Endothelial cell of umbilical vein (primary cell): Measurements from ENCODE around the gene FYCO1. TPM values are rescaled to one million over a fixed set of nuclear protein-coding genes. Genes with fewer than 3 reads are reported as not detected.

Source experiments
- BruUV-seq: library from RNA; stranded (reverse); fragments of 400-500 nt; replicated peaks from 2 replicates; lab custom pipeline; 2021; lab: Mats Ljungman, UMichigan
- CTCF ChIA-PET: fragments of 300-600, 350-600 bp; sonication (Branson Sonifier 250); formaldehyde crosslinking; loops from one replicate; lab custom pipeline; 2021; ENCODE audit warnings: antibody characterized with exemption, inconsistent platforms; lab: Charles Lee
- POLR2A ChIA-PET: fragments of 300-600, 350-600 bp; sonication (Branson Sonifier 250); formaldehyde crosslinking; loops from one replicate; lab custom pipeline; 2021; ENCODE audit warnings: antibody characterized with exemption, inconsistent platforms; lab: Charles Lee
- DNase-seq: peaks from one replicate; pipeline ENCODE4 v3.0.0-alpha.2; 2011; ENCODE audit warnings: low read depth, low spot score
- FAIRE-seq: peaks from 2 replicates; lab custom pipeline; 2011; peaks lifted over from hg19 to GRCh38; lab: Jason Lieb, UNC
- H2AFZ ChIP-seq: 2 replicates; pipeline ENCODE4 v1.6.0; 2012; ENCODE audit warnings: low read depth, low read length, control low read depth, inconsistent platforms
- H3K27ac ChIP-seq: 2 replicates; pipeline ENCODE4 v1.5.1; 2011; ENCODE audit warnings: low read depth, mild to moderate bottlenecking, control low read depth, low read length, moderate library complexity; ENCODE audit not compliant: insufficient read depth
- H3K27me3 ChIP-seq, 2 experiments: 2 replicates each; pipeline versions ENCODE4 v1.6.0 to v1.6.1; 2011; ENCODE audit warnings: low read length in 2 of 2, mixed read lengths in 1 of 2; ENCODE audit not compliant: control insufficient read depth in 2 of 2, insufficient read depth in 2 of 2
- H3K36me3 ChIP-seq, 2 experiments: 2 replicates in 1 of 2; 3 replicates in 1 of 2; pipeline ENCODE4 v1.5.1; 2011; ENCODE audit warnings: low read length in 2 of 2, mild to moderate bottlenecking in 1 of 2, moderate library complexity in 1 of 2; ENCODE audit not compliant: control insufficient read depth in 2 of 2, insufficient read depth in 2 of 2; ENCODE audit errors: extremely low read depth in 1 of 2
- H3K4me1 ChIP-seq: 3 replicates; pipeline ENCODE4 v1.5.1; 2011; ENCODE audit warnings: mild to moderate bottlenecking, low read length; ENCODE audit not compliant: control insufficient read depth, insufficient read depth; ENCODE audit errors: extremely low read depth
- H3K4me2 ChIP-seq: 2 replicates; pipeline ENCODE4 v1.6.1; 2011; ENCODE audit warnings: low read length, control low read depth, mixed read lengths; ENCODE audit not compliant: insufficient read depth
- H3K4me3 ChIP-seq, 3 experiments: fragments of 200-600 bp in 1 of 3; sonication (generic), shearing (Covaris generic) in 1 of 3; replicated peaks in 1 of 3; 2 replicates each; pipeline ENCODE4 v1.5.1; 2011 to 2016; ENCODE audit warnings: control low read depth in 3 of 3, low read length in 3 of 3, mild to moderate bottlenecking in 2 of 3, inconsistent platforms in 1 of 3, low read depth in 1 of 3, moderate library complexity in 1 of 3; ENCODE audit not compliant: insufficient read depth in 1 of 3
- H3K79me2 ChIP-seq: 2 replicates; pipeline ENCODE4 v1.6.0; 2012; ENCODE audit warnings: low read length, inconsistent platforms; ENCODE audit not compliant: control insufficient read depth, insufficient read depth
- H3K9ac ChIP-seq: replicated peaks from 2 replicates; pipeline ENCODE3; 2011; ENCODE audit warnings: low read length, control low read depth; ENCODE audit not compliant: insufficient read depth; ENCODE audit errors: extremely low read depth
- H3K9me1 ChIP-seq: replicated peaks from 3 replicates; pipeline ENCODE4 v1.6.0; 2011; ENCODE audit warnings: mild to moderate bottlenecking, low read length; ENCODE audit not compliant: control insufficient read depth, insufficient read depth; ENCODE audit errors: extremely low read depth
- H3K9me3 ChIP-seq: replicated peaks from 2 replicates; pipeline ENCODE4 v1.5.1; 2012; ENCODE audit warnings: low read length, inconsistent platforms; ENCODE audit not compliant: control insufficient read depth, insufficient read depth
- H4K20me1 ChIP-seq: replicated peaks from 2 replicates; pipeline ENCODE3; 2011; ENCODE audit warnings: mild to moderate bottlenecking, low read length; ENCODE audit not compliant: control insufficient read depth, insufficient read depth; ENCODE audit errors: extremely low read depth
- EZH2 ChIP-seq: IDR thresholded peaks from 2 replicates; pipeline ENCODE4 v1.6.1; 2012; ENCODE audit warnings: borderline replicate concordance, low read depth, mild to moderate bottlenecking, moderate library complexity, low read length, inconsistent platforms; ENCODE audit not compliant: severe bottlenecking
- FOS ChIP-seq: IDR thresholded peaks from 2 replicates; pipeline ENCODE4 v1.6.1; 2011; ENCODE audit warnings: mild to moderate bottlenecking, low read length, moderate library complexity, borderline replicate concordance; ENCODE audit not compliant: insufficient read depth
- GATA2 ChIP-seq: IDR thresholded peaks from 2 replicates; pipeline ENCODE4 v1.7.0; 2011; ENCODE audit warnings: low read depth, mild to moderate bottlenecking, moderate library complexity, mixed read lengths, low read length; ENCODE audit not compliant: insufficient read length, insufficient read depth
- JUN ChIP-seq: IDR thresholded peaks from 2 replicates; pipeline ENCODE4 v1.6.1; 2011; ENCODE audit warnings: borderline replicate concordance, low read depth; ENCODE audit not compliant: insufficient read length, insufficient read depth
- MYC ChIP-seq: IDR thresholded peaks from one replicate; pipeline ENCODE4 v1.6.1; 2011; ENCODE audit warnings: mild to moderate bottlenecking, low read depth, low read length
- POLR2A ChIP-seq: IDR thresholded peaks from 2 replicates; pipeline ENCODE4 v1.6.1; 2012; ENCODE audit warnings: low read depth, mild to moderate bottlenecking, control low read depth, low read length
- POLR2AphosphoS5 ChIP-seq: IDR thresholded peaks from 2 replicates; pipeline ENCODE4 v1.6.1; 2012; ENCODE audit warnings: low read depth, mild to moderate bottlenecking, control low read depth, low read length, moderate library complexity; ENCODE audit not compliant: insufficient read depth
- dilution Hi-C: fragments of 300-500 bp; cut with MboI; formaldehyde crosslinking; loops from one replicate; pipeline ENCODE4 v1.15.0; 2019; ENCODE audit warnings: low sequenced_read_pairs; ENCODE audit not compliant: extremely low pct_ligation_motif_present
- intact Hi-C: fragments of 100-400 bp; cut with micrococcal nuclease; formaldehyde crosslinking; loops from one replicate; pipeline ENCODE4 v1.10.0; 2022
- polyA plus RNA-seq, 4 experiments: library from polyadenylated mRNA; depleted of rRNA in 3 of 4; stranded (reverse) in 3 of 4; unstranded in 1 of 4; fragments of >200 nt; gene quantifications; 2 replicates each; pipeline versions ENCODE4 v1.2.1 to v1.2.3, GENCODE V29; 2011 to 2012; ENCODE audit warnings: missing spikeins in 1 of 4
- total RNA-seq: library from RNA; stranded (reverse); gene quantifications from 2 replicates; pipeline ENCODE4 v1.2.3, GENCODE V29; 2021
- TF ChIP-seq, protein P1 (sequence below), 2 donors: IDR thresholded peaks; 1 replicate in 1 of 2; 2 replicates in 1 of 2; pipeline ENCODE4 v1.5.1; 2011; ENCODE audit warnings: low read length in 2 of 2, mild to moderate bottlenecking in 2 of 2, moderate library complexity in 2 of 2, control low read depth in 1 of 2, inconsistent platforms in 1 of 2, low read depth in 1 of 2; ENCODE audit not compliant: insufficient read depth in 1 of 2; ENCODE audit errors: extremely low read depth in 1 of 2
- TF ChIP-seq, protein P2 (sequence below): IDR thresholded peaks from 2 replicates; pipeline ENCODE4 v1.6.1; 2011; ENCODE audit not compliant: insufficient read depth, insufficient read length

The FYCO1 gene
- total and polyA plus RNA-seq, 2 donors (not counting 3 experiments of a cell fraction or from before 2014, with no cell fraction given), result 13.9 to 20.8 TPM

DNA sequence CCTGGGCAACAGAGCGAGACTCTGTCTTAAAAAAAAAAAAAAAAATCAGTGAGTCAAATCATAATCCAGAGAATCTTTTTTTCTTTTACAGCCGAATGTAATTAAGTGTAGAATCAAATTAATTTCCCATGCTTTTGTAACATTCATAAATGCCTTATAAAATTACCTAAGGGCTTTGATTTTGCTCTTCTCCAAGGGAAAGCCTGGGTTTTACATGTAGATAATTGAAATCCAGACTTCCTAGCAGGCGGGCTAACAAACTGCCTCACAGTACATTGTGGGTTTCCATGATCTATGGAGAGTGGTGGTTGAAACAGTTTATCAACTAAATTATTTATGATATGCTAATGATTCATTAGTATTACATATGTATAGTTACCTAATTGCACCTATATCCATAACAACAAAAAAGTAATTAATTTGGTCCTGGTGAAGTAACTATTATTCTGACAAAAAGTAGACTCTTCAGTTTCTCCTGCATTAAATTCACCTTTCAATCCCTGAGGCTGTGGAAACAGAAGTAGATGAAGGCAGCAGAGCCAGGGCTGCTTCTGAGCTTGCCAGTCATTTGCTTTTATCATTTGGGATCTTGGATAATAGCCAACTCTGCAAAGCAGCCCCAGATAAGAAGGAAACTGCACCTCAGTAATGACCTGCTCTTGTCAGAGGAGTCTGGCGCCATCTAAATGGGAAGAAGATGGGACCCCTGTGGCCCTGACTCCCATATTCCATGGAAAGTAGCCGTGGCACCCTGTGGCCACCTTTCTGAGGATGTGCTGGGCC is 99.7 kb downstream of the FYCO1 start:
- Histone ChIP-seq H3K36me3 (no peaks in the 10 kb centered on the region), H3K4me2 (no peak overlapping the region), H3K9me3 (no peaks in the 10 kb centered on the region), H2AFZ (no peak overlapping the region), H3K27ac (no peak overlapping the region), H4K20me1 (no peaks in the 10 kb centered on the region), H3K9me1 (no peaks in the 10 kb centered on the region), H3K4me1 (no peaks in the 10 kb centered on the region), H3K4me3 (no peak overlapping the region), H3K9ac (no peak overlapping the region), H3K79me2 (no peaks in the 10 kb centered on the region), H3K27me3 (peaks cover 6 to 15% of the 10 kb centered on the region in 2 experiments)
- CTCF ChIA-PET, result interaction anchor here (0.6 to 1.2 kb wide), 2 partner anchors 9 to 17 kb away, joined by 3 to 4 read pairs; no protein-coding TSS in a partner anchor
- BruUV-seq, result no TSS peak
- no peak for TF ChIP-seq FOS
- TF ChIP-seq MYC, result no peak
- TF ChIP-seq EZH2, result no peak
- TF ChIP-seq GATA2, result no peak
- TF ChIP-seq, protein P1, sequence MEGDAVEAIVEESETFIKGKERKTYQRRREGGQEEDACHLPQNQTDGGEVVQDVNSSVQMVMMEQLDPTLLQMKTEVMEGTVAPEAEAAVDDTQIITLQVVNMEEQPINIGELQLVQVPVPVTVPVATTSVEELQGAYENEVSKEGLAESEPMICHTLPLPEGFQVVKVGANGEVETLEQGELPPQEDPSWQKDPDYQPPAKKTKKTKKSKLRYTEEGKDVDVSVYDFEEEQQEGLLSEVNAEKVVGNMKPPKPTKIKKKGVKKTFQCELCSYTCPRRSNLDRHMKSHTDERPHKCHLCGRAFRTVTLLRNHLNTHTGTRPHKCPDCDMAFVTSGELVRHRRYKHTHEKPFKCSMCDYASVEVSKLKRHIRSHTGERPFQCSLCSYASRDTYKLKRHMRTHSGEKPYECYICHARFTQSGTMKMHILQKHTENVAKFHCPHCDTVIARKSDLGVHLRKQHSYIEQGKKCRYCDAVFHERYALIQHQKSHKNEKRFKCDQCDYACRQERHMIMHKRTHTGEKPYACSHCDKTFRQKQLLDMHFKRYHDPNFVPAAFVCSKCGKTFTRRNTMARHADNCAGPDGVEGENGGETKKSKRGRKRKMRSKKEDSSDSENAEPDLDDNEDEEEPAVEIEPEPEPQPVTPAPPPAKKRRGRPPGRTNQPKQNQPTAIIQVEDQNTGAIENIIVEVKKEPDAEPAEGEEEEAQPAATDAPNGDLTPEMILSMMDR (IDR thresholded peaks at IDR 0.05; ENCODE audit: extremely low read depth in 1 of 2, insufficient read depth in 1 of 2, low read depth in 1 of 2, low read length in 2 of 2), result no peak
- no peak for TF ChIP-seq JUN
- TF ChIP-seq, protein P2, sequence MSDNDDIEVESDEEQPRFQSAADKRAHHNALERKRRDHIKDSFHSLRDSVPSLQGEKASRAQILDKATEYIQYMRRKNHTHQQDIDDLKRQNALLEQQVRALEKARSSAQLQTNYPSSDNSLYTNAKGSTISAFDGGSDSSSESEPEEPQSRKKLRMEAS, result no peak
- TF ChIP-seq POLR2AphosphoS5, result no peak
- no peak for TF ChIP-seq POLR2A
- DNase-seq (no peak), FAIRE-seq (peak; percentile 12)
- POLR2A ChIA-PET, result no interaction called here
- dilution Hi-C loops, result no loop called here
- intact Hi-C loops, result no loop called here
